BE2C (cell line): ENCODE measurements around the gene SLC7A5.

Source experiments
- DNase-seq: peaks from one replicate; pipeline ENCODE4 v3.0.0-alpha.2; 2020
- H3K27me3 ChIP-seq: fragments of 250-450 bp; sonication (Bioruptor Pico); 2 replicates; pipeline ENCODE4 v1.5.1; 2020; ENCODE audit warnings: mild to moderate bottlenecking
- H3K36me3 ChIP-seq: fragments of 250-450 bp; sonication (Bioruptor Pico); 2 replicates; pipeline ENCODE4 v1.5.1; 2020; ENCODE audit warnings: mild to moderate bottlenecking
- H3K4me1 ChIP-seq: fragments of 250-450 bp; sonication (Bioruptor Pico); 2 replicates; pipeline ENCODE4 v1.5.1; 2020
- H3K4me3 ChIP-seq: 2 replicates; pipeline ENCODE4 v1.5.1; 2011; ENCODE audit warnings: low read depth, low read length
- H3K9me3 ChIP-seq: fragments of 250-450 bp; sonication (Bioruptor Pico); 2 replicates; pipeline ENCODE4 v1.5.1; 2020
- TF ChIP-seq, protein P1 (sequence below): IDR thresholded peaks from 2 replicates; pipeline ENCODE4 v1.5.1; 2012; ENCODE audit warnings: mild to moderate bottlenecking, low read depth, low read length

Gene SLC7A5

DNA sequence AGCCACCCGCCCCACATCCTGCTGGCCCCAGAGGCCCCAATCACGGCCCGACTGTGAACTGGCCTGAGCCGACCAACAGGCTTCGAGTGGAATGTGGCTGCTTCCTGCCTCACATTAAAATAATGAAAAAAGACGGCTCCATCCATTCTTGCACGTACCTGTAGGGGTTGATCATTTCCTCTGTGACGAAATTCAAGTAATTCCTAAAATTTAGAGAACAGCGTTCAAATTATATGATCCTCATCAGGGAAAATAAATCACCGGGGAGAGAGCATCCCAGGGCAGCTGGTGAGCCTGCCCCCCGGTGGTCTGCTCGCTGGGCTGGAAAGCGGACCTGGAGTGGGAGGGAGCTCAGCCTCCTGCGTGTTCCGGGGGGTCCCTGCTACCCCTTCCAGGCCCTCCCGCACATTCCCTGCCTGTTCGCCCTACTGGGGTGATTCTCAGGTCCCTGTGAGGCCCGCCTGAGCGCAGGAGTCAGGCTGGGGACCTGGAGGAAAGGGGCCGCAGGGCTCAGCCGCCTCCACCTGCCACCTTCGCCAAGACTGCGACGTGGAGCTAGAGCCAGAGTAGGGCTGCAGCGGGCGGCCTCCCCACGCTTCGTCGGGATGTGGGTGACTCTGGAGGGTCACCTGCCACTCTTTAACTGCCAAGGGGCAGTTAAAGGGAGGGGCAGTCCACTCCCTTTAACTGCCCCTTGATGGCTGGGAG lies 28.9 kb downstream of the SLC7A5 start:
- no peaks in the 10 kb centered on the region for H3K27me3 ChIP-seq
- peaks cover 91% of the 10 kb centered on the region for H3K36me3 ChIP-seq
- DNase-seq = no peak
- H3K9me3 ChIP-seq = no peaks in the 10 kb centered on the region
- peaks cover 32% of the 10 kb centered on the region for H3K4me1 ChIP-seq
- TF ChIP-seq, protein P1, sequence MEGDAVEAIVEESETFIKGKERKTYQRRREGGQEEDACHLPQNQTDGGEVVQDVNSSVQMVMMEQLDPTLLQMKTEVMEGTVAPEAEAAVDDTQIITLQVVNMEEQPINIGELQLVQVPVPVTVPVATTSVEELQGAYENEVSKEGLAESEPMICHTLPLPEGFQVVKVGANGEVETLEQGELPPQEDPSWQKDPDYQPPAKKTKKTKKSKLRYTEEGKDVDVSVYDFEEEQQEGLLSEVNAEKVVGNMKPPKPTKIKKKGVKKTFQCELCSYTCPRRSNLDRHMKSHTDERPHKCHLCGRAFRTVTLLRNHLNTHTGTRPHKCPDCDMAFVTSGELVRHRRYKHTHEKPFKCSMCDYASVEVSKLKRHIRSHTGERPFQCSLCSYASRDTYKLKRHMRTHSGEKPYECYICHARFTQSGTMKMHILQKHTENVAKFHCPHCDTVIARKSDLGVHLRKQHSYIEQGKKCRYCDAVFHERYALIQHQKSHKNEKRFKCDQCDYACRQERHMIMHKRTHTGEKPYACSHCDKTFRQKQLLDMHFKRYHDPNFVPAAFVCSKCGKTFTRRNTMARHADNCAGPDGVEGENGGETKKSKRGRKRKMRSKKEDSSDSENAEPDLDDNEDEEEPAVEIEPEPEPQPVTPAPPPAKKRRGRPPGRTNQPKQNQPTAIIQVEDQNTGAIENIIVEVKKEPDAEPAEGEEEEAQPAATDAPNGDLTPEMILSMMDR = 0 out of 2 replicates have a peak, but pooled peaks have one; percentile 8
- H3K4me3 ChIP-seq = no peak overlapping the region

DNA sequence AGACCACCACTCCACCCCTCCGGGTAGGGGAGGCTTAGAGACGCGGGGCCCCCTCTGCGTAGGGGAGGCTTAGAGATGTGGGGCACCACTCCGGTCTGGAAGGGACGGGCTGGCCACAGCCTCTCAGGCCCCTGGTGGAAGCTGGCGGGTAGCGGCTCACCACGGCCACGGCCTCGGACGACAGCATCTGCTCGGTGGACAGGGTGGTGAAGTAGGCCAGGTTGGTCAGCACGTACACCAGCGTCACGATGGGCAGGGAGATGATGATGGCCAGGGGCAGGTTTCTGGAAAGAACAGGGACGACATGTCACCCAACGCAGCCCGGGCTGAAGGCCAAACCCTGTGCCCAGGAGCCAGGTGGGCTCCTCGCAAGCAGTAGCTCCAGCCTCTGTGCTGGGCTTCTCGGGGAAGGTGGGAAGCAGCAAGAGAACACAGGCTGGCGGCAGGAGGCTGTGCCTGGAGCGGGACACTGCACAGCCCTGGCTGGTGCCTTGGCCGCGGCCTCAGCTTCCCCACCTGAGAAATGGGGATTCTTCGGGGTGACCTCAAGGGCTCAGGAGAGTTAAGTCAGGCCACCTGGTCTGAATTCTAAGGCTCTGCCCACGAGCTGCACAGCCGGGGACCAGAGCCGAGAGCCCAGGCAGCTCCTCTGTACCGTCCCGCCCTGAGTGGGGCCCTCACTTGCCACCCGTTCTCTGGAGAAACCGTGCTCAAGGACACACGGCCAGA lies 29.6 kb downstream of the SLC7A5 start:
- TF ChIP-seq, protein P1 = no peak
- Histone ChIP-seq H3K4me1 (peaks cover 36% of the 10 kb centered on the region), H3K27me3 (no peaks in the 10 kb centered on the region), H3K9me3 (no peaks in the 10 kb centered on the region), H3K36me3 (peaks cover 94% of the 10 kb centered on the region), H3K4me3 (no peak overlapping the region)
- no peak for DNase-seq

DNA sequence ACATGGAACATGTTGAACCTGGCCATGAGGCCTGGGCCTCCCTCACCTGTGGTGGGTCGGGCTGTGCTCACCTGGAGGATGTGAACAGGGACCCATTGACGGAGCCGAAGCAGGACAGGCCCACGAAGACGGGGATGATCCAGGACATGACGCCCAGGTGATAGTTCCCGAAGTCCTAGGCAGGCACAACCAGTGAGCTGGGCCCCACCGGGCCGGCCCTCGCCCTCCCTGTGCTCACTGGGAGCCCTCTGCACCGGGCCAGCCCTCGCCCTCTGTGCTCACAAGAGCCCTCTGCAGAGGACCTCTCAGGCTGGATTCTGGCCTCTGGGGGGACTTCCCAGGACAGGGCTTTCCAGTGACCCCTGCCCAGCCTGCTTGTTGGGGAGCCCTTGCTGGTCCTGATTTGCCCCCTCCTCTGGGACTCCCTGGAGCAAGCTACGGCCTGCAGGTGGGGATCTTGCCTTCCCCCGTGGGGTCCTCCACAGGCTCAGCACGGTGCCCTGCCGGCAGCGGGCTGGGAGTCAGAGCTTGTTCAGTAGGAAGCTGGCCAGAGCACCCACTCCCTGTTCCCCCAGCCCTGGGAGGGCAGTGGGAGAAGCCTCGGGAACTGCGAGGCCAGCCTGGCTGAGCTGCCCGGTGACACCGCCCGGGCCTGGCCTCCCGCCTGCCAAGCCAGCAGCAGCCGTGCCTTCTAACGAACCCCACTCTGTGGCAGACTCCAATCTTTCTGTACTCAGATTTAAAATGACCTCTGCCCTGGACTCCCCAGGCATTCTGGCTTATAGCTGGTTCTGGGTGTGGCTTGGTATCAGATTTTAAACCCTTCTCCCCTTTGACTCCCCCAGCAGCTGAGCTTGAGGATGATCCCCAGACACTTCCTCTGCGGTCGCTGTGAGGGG lies 30.4 kb downstream of the SLC7A5 start:
- no peak for DNase-seq
- Histone ChIP-seq H3K36me3 (peaks cover 94% of the 10 kb centered on the region), H3K9me3 (no peaks in the 10 kb centered on the region), H3K4me3 (no peak overlapping the region), H3K27me3 (no peaks in the 10 kb centered on the region), H3K4me1 (peaks cover 36% of the 10 kb centered on the region)
- TF ChIP-seq, protein P1 = no peak

DNA sequence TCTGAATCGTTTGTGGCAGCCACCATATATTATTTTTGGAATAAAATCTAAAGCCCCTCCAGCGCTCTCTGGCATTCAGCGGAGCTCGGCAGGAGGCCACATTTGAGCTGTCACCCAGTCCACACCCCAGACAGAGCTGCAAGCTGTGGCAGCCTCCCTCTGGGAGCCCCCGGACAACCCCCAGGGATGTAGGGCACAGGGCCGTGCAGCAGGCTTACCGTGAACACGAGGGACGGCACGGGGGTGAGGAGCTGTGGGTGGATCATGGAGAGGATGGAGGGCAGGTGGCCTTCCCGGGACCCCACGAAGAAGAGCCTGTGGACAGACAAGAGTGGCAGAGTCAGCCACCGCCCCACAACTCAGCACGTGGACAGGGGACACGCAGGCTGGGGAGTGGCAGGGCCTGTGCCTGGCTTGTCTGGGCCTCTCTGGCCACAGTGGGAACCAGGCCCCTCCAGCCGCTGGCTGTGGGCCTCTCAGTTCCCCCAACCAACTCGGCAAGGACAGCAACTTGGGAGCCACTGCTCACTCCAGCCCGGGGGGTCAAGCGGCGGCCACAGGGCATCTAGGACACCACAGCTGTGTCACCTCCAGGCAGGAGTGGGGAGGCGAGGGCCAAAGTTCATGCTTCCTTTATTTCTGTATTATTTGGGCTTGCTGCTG lies 31.5 kb downstream of the SLC7A5 start:
- H3K4me1 ChIP-seq = peaks cover 31% of the 10 kb centered on the region
- TF ChIP-seq, protein P1 = no peak
- H3K36me3 ChIP-seq = peaks cover 95% of the 10 kb centered on the region
- DNase-seq = no peak
- H3K4me3 ChIP-seq = no peak overlapping the region
- no peaks in the 10 kb centered on the region for H3K9me3 ChIP-seq
- H3K27me3 ChIP-seq = no peaks in the 10 kb centered on the region

DNA sequence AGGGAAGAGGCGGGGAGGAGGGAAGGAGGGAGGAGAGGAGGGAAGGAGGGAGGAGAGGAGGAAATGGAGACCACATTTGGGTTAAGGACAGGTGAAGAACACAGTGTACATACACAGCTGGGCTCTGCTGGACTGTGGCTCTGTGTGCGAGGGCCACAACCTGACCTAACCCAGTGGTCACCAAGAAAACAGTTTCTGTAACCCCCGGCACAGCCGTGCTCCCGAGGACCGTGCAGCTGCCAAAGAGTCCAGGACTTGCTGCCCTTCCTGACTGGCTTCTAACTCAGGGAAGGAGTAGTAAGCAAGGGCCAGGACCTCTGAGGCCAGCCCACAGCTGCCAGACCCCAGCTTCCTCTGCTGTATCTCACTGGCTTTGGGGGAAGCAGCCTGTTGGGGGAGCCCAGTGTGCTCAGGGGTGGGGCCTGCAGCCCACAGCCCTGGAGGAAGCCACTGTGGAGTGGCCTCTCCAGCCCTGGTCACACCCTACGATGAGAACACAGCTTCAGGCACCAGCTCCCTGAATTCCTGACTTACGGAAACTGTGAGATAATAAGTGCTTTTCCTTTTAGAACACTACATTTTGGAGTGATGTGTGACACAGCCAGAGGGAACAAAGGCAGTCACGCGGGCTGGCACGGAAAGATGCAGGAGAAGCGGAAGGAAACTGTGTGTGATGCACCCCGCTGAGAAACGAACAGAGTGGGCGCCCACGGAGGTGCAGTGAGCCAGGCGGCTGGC lies 32.3 kb downstream of the SLC7A5 start:
- Histone ChIP-seq H3K9me3 (no peaks in the 10 kb centered on the region), H3K4me3 (no peak overlapping the region), H3K36me3 (peaks cover 97% of the 10 kb centered on the region), H3K4me1 (peaks cover 31% of the 10 kb centered on the region), H3K27me3 (no peaks in the 10 kb centered on the region)
- TF ChIP-seq, protein P1 = no peak
- DNase-seq = no peak
